H9 (cell line): ENCODE data around the gene TMIGD3. TPM values are rescaled to one million over a fixed set of nuclear protein-coding genes. Genes with fewer than 3 reads are reported as not detected.

Experiments
- DNase-seq: peaks from one replicate; pipeline ENCODE4 v3.0.0-alpha.2; 2017
- H2AFZ ChIP-seq: one replicate; pipeline ENCODE4 v1.6.1; 2013; ENCODE audit warnings: mild to moderate bottlenecking, low read length, control low read depth, moderate library complexity
- H2AK5ac ChIP-seq: 2 replicates; pipeline ENCODE4 v1.6.1; 2013; ENCODE audit warnings: low read length, control low read depth, mixed read lengths; ENCODE audit not compliant: insufficient read length
- H2BK120ac ChIP-seq: one replicate; pipeline ENCODE4 v1.6.1; 2013; ENCODE audit warnings: low read depth, mild to moderate bottlenecking, low read length, control low read depth, inconsistent platforms; ENCODE audit not compliant: poor library complexity, severe bottlenecking
- H2BK12ac ChIP-seq: 2 replicates; pipeline ENCODE4 v1.6.1; 2013; ENCODE audit warnings: low read length, control low read depth, mixed read lengths, low read depth; ENCODE audit not compliant: insufficient read length
- H2BK15ac ChIP-seq: 2 replicates; pipeline ENCODE4 v1.6.1; 2013; ENCODE audit warnings: low read depth, low read length, control low read depth
- H2BK20ac ChIP-seq: one replicate; pipeline ENCODE4 v1.6.1; 2013; ENCODE audit warnings: low read depth, mild to moderate bottlenecking, low read length, control low read depth, inconsistent platforms; ENCODE audit not compliant: poor library complexity, severe bottlenecking
- H2BK5ac ChIP-seq: 2 replicates; pipeline ENCODE4 v1.6.1; 2013; ENCODE audit warnings: low read length, control low read depth, mixed read lengths; ENCODE audit not compliant: insufficient read length
- H3K14ac ChIP-seq: 2 replicates; pipeline ENCODE4 v1.6.1; 2013; ENCODE audit warnings: low read length, control low read depth; ENCODE audit not compliant: insufficient read depth
- H3K18ac ChIP-seq: 2 replicates; pipeline ENCODE4 v1.6.1; 2013; ENCODE audit warnings: low read depth, mild to moderate bottlenecking, mixed read lengths, low read length, control low read depth; ENCODE audit not compliant: insufficient read length
- H3K23ac ChIP-seq: 2 replicates; pipeline ENCODE4 v1.6.1; 2013; ENCODE audit warnings: low read length, control low read depth, mixed read lengths, low read depth; ENCODE audit not compliant: insufficient read length
- H3K23me2 ChIP-seq: 2 replicates; pipeline ENCODE4 v1.6.1; 2013; ENCODE audit warnings: low read depth, mild to moderate bottlenecking, mixed read lengths, low read length, control low read depth; ENCODE audit not compliant: insufficient read length, poor library complexity, severe bottlenecking
- H3K27ac ChIP-seq: 2 replicates; pipeline ENCODE4 v1.5.1; 2013; ENCODE audit warnings: low read length, control low read depth, mixed read lengths, low read depth; ENCODE audit not compliant: insufficient read length
- H3K27me3 ChIP-seq: 2 replicates; pipeline ENCODE4 v1.6.1; 2013; ENCODE audit warnings: low read length, control low read depth, inconsistent platforms; ENCODE audit not compliant: insufficient read depth
- H3K4ac ChIP-seq: 2 replicates; pipeline ENCODE4 v1.6.1; 2013; ENCODE audit warnings: low read depth, mild to moderate bottlenecking, control low read depth, inconsistent platforms, low read length, moderate library complexity
- H3K4me1 ChIP-seq: 2 replicates; pipeline ENCODE4 v1.6.1; 2013; ENCODE audit warnings: low read length, control low read depth, inconsistent platforms; ENCODE audit not compliant: insufficient read depth
- H3K4me2 ChIP-seq: 2 replicates; pipeline ENCODE4 v1.6.1; 2013; ENCODE audit warnings: low read length, control low read depth, mixed read lengths; ENCODE audit not compliant: insufficient read length, insufficient read depth
- H3K56ac ChIP-seq: 2 replicates; pipeline ENCODE4 v1.6.1; 2013; ENCODE audit warnings: low read depth, mild to moderate bottlenecking, mixed read lengths, low read length, control low read depth; ENCODE audit not compliant: insufficient read length
- H3K79me1 ChIP-seq: 2 replicates; pipeline ENCODE4 v1.6.1; 2013; ENCODE audit warnings: low read depth, mild to moderate bottlenecking, moderate library complexity, low read length, control low read depth, inconsistent platforms; ENCODE audit not compliant: insufficient read depth, poor library complexity, severe bottlenecking
- H3K79me2 ChIP-seq: 2 replicates; pipeline ENCODE4 v1.6.1; 2013; ENCODE audit warnings: low read length, control low read depth, inconsistent platforms; ENCODE audit not compliant: insufficient read depth
- H3K9ac ChIP-seq: 2 replicates; pipeline ENCODE4 v1.6.1; 2013; ENCODE audit warnings: low read length, control low read depth, mixed read lengths; ENCODE audit not compliant: insufficient read length; ENCODE audit errors: extremely low read depth
- H3K9me3 ChIP-seq: one replicate; pipeline ENCODE4 v1.6.1; 2013; ENCODE audit warnings: low read depth, low read length, inconsistent platforms; ENCODE audit not compliant: control insufficient read depth
- H3T11ph ChIP-seq: one replicate; pipeline ENCODE4 v1.6.1; 2013; ENCODE audit warnings: mild to moderate bottlenecking, low read length, control low read depth, inconsistent platforms
- H4K20me1 ChIP-seq: one replicate; pipeline ENCODE4 v1.6.1; 2013; ENCODE audit not compliant: control insufficient read depth, insufficient read length, insufficient read depth
- H4K5ac ChIP-seq: 2 replicates; pipeline ENCODE4 v1.6.1; 2013; ENCODE audit warnings: low read depth, mild to moderate bottlenecking, mixed read lengths, low read length, control low read depth; ENCODE audit not compliant: insufficient read length
- H4K8ac ChIP-seq: replicated peaks from 2 replicates; pipeline ENCODE4 v1.6.1; 2013; ENCODE audit warnings: low read length, control low read depth, mixed read lengths, low read depth; ENCODE audit not compliant: insufficient read length
- H4K91ac ChIP-seq: 2 replicates; pipeline ENCODE4 v1.6.1; 2013; ENCODE audit warnings: low read depth, mild to moderate bottlenecking, moderate library complexity, mixed read lengths, low read length, control low read depth; ENCODE audit not compliant: insufficient read length
- H3K27ac Mint-ChIP-seq, 3 experiments: 2 replicates in 2 of 3; 3 replicates in 1 of 3; pipeline ENCODE4 v1.8.0; 2020 to 2021; ENCODE audit warnings: mixed read lengths in 3 of 3, mild to moderate bottlenecking in 1 of 3, moderate library complexity in 1 of 3
- H3K27me3 Mint-ChIP-seq: 2 replicates; pipeline ENCODE4 v1.8.0; 2021; ENCODE audit warnings: low read depth, mild to moderate bottlenecking, moderate library complexity, mixed read lengths
- H3K36me3 Mint-ChIP-seq, 3 experiments: 2 replicates in 2 of 3; 3 replicates in 1 of 3; pipeline ENCODE4 v1.8.0; 2020 to 2021; ENCODE audit warnings: low read depth in 3 of 3, mixed read lengths in 3 of 3; ENCODE audit not compliant: insufficient read depth in 1 of 3
- H3K4me1 Mint-ChIP-seq, 2 experiments: 2 replicates each; pipeline ENCODE4 v1.8.0; 2020; ENCODE audit warnings: mixed read lengths in 2 of 2
- H3K4me3 Mint-ChIP-seq, 2 experiments: 2 replicates in 1 of 2; 3 replicates in 1 of 2; pipeline ENCODE4 v1.8.0; 2020 to 2021; ENCODE audit warnings: mild to moderate bottlenecking in 2 of 2, mixed read lengths in 2 of 2, moderate library complexity in 1 of 2
- H3K9me3 Mint-ChIP-seq, 2 experiments: 2 replicates in 1 of 2; 3 replicates in 1 of 2; pipeline ENCODE4 v1.8.0; 2020; ENCODE audit warnings: mild to moderate bottlenecking in 2 of 2, mixed read lengths in 2 of 2, moderate library complexity in 1 of 2
- WGBS: extraction: QIAGEN DNeasy Blood & Tissue Kit; methylation state at CpG from one replicate; pipeline ENCODE4 v1.1.7; 2013; ENCODE audit warnings: missing lambda C conversion rate, low lambda C conversion rate, mixed read lengths; ENCODE audit not compliant: insufficient read length; ENCODE audit errors: extremely low coverage; 5-methylcytosine and 5-hydroxymethylcytosine counted together
- total RNA-seq: library from RNA; stranded (reverse); gene quantifications from 2 replicates; pipeline ENCODE4 v1.2.1, GENCODE V29; 2021
- TF ChIP-seq, protein P1 (sequence below): fragments of 200-600 bp; sonication (generic); conservative IDR thresholded peaks from 3 replicates; pipeline ENCODE4 v1.8.0; 2021; ENCODE audit warnings: antibody characterized with exemption, mild to moderate bottlenecking

Gene TMIGD3
- total RNA-seq, 1 experiment from 2014 or later = not detected

DNA sequence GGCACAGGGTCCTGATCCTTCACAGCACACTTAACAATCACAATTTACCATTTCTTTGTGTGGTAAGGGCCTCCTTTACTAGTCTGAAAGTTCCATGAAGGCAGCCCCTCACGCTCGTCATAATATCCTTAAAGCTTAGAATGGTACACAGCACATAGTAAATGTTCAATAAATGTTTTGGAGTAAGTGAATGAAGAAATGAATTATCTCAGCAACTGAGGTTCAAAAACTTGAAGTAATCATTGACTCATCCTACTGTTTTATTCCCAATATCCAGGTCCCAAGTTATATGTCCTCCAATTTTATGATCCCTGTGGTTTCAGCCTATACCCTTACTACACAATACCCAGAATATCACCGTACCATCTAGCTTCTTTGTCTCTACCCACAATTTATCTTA is 31.9 kb downstream of the TMIGD3 start:
- WGBS = no CpG with 5 or more reads among the region's 3 CpGs
- Histone ChIP-seq H3K4ac (no peak overlapping the region), H4K91ac (no peak overlapping the region), H3K23me2 (no peaks in the 10 kb centered on the region), H3K56ac (no peak overlapping the region), H3K9me3 (no peaks in the 10 kb centered on the region), H3K27me3 (no peaks in the 10 kb centered on the region), H2BK5ac (no peak overlapping the region), H3K14ac (no peak overlapping the region), H2BK15ac (no peak overlapping the region), H3K9ac (no peak overlapping the region), H3K18ac (no peak overlapping the region), H4K5ac (no peak overlapping the region), H3K27ac (no peak overlapping the region), H3K79me1 (no peaks in the 10 kb centered on the region), H3K4me2 (no peak overlapping the region), H2BK20ac (no peak overlapping the region), H4K20me1 (no peaks in the 10 kb centered on the region), H3K79me2 (no peaks in the 10 kb centered on the region), H2BK12ac (no peak overlapping the region), H2AFZ (no peak overlapping the region), H2AK5ac (no peak overlapping the region), H3K23ac (no peak overlapping the region), H3T11ph (no peak overlapping the region), H4K8ac (no peak overlapping the region), H2BK120ac (no peak overlapping the region), H3K4me1 (no peaks in the 10 kb centered on the region)
- Mint-ChIP-seq H3K27me3 (no peaks in the 10 kb centered on the region), H3K27ac (no peak overlapping the region), H3K36me3 (no peaks in the 10 kb centered on the region; a peak in 1 of 7 replicates), H3K4me3 (no peak overlapping the region), H3K4me1 (no peaks in the 10 kb centered on the region), H3K9me3 (no peaks in the 10 kb centered on the region)
- DNase-seq = no peak
- TF ChIP-seq, protein P1, sequence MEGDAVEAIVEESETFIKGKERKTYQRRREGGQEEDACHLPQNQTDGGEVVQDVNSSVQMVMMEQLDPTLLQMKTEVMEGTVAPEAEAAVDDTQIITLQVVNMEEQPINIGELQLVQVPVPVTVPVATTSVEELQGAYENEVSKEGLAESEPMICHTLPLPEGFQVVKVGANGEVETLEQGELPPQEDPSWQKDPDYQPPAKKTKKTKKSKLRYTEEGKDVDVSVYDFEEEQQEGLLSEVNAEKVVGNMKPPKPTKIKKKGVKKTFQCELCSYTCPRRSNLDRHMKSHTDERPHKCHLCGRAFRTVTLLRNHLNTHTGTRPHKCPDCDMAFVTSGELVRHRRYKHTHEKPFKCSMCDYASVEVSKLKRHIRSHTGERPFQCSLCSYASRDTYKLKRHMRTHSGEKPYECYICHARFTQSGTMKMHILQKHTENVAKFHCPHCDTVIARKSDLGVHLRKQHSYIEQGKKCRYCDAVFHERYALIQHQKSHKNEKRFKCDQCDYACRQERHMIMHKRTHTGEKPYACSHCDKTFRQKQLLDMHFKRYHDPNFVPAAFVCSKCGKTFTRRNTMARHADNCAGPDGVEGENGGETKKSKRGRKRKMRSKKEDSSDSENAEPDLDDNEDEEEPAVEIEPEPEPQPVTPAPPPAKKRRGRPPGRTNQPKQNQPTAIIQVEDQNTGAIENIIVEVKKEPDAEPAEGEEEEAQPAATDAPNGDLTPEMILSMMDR = no peak
